ENCODE results near the gene ZNRD2. TPM values are rescaled to one million over a fixed set of nuclear protein-coding genes. Genes with fewer than 3 reads are reported as not detected.

Gene ZNRD2
- polyA plus RNA-seq, 4 donors = 45.3 to 69.4 (median 59.0) TPM

- DNase-seq (ENCODE audit: low read depth in 4 of 4, low spot score in 2 of 4) = no peak
Observed at GRCh38 chr11:65599216-65599954, 29.1 kb downstream of the ZNRD2 start.

- no peak for DNase-seq (ENCODE audit: low read depth in 4 of 4, low spot score in 2 of 4)
Observed at GRCh38 chr11:65599955-65600246, 29.6 kb downstream of the ZNRD2 start.

- DNase-seq (ENCODE audit: low read depth in 4 of 4, low spot score in 2 of 4) = no peak
Observed at GRCh38 chr11:65604258-65604657, 34.0 kb downstream of the ZNRD2 start.

DNA sequence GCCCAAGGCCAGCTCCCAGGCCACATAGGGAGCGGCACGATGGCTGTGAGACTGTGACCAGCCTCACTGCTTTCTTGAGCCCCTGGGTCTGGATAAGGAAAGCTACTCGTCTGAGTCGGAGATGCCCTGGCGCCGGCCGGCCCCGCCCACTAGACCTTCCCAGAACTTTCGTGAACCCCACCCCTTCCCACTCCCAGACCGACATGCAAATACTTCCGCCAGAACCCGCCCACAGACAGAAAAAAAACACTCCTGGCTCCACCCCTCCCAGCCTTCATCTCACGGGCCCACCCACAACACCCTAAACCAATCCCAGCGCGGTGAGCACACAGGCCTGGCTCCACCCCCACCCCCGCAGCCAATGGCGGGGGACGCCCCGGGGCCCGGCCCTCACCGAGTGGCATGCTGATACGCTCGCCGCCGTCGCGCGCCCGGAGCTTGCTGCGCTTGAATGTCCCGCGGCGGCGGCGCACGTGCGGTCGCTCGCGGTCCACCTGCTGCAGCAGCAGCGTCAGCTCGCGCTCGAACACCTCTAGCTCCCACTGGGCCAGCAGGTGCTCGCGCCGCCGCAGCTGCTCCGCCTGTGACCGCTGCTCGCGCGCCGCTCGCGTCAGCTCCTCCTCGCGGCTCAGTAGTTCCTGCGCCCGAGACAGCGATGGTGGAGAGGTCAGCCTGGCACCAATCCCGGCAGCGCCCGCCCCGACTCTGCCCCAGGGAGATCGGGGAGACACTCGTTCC is 36.8 kb downstream of the ZNRD2 start:
- peak; percentile 77 to 94 (median 88) for DNase-seq (ENCODE audit: low read depth in 4 of 4, low spot score in 2 of 4)

GRCh38 chr11:65607614-65608426 is 37.5 kb downstream of the ZNRD2 start:
- DNase-seq (ENCODE audit: low read depth in 4 of 4, low spot score in 2 of 4) = no peak

DNA sequence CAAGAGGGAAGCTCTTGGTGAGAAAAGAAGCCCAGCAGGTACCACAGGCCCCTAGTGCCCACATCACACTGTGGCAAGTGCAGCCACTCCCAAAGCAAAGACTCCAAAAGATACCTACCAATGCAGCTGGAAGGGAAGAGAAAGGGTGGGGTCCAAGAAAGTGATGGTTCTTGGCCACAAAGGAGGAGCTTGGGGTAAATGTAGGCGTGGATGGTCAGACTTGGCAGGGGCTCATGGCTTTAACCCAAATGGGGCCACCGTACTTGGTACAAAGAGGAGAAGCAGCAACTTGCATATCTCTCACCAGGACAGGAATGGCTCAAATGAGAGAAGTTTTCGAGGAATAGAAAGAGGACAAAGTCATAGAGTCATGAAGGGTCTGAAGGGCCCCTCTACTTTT is 39.0 kb downstream of the ZNRD2 start:
- no peak for DNase-seq (ENCODE audit: low read depth in 4 of 4, low spot score in 2 of 4)

GRCh38 chr11:65609665-65610064 is 39.4 kb downstream of the ZNRD2 start:
- no peak for DNase-seq (ENCODE audit: low read depth in 4 of 4, low spot score in 2 of 4)

DNA sequence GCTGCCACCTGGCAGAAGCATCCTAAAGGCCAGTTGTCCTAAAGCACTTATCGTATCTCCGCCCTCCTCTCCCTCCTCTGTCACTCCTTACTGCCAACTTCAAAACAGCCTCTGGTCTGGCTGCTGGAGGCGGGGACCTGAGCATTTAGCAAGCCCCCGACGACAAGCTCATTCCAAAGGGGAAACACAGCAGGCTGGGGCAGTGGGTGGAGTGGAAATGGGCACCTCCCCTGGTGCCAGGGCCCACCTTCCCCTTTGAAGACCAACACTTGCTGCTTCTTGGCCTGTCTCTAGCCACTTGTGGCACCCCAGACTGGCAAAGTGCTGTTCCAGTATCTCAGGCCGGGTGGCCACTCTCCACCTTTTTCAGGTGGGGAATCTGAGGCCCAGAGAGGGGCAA is 40.1 kb downstream of the ZNRD2 start:
- DNase-seq (ENCODE audit: low read depth in 4 of 4, low spot score in 2 of 4) = no peak

DNA sequence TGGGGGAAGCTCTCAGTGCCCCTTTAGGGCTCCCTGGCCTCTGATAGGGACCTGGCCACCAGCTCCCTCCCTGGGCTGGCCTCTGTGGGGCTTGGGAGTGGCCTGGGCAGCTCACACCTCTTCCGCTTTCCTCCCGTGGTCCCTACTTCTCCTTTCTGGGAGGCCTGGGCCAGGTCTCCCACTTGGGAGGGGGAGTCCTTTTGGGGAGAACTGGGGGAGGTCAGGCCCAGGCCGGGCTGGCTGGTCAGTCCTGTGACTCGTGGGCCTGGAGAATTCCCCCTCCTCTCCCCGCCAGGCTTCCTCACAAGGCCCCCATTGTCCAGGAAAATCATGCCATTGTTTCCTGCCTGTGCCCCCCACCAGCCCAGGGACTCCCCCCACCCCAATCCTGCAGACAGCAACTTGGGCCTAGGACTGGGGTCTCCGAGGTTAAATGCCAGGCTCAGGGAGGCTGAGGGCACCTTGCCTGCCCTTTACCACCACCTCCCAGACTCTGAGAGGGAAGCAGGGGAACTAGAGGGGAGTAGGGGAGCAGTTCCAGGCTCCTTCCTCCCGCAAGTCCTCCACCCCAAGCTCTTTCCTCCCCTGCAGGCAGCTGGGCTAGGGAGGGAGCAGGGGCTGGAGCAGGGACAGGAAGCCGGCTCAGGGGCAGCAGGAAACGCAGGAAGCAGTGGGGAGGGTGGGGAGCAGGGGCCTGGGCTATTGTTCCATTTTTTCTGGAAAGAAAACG is 40.9 kb downstream of the ZNRD2 start:
- no peak for DNase-seq (ENCODE audit: low read depth in 4 of 4, low spot score in 2 of 4)

- DNase-seq (ENCODE audit: low read depth in 4 of 4, low spot score in 2 of 4) = no peak
Observed at GRCh38 chr11:65611758-65612603, 41.7 kb downstream of the ZNRD2 start.

DNA sequence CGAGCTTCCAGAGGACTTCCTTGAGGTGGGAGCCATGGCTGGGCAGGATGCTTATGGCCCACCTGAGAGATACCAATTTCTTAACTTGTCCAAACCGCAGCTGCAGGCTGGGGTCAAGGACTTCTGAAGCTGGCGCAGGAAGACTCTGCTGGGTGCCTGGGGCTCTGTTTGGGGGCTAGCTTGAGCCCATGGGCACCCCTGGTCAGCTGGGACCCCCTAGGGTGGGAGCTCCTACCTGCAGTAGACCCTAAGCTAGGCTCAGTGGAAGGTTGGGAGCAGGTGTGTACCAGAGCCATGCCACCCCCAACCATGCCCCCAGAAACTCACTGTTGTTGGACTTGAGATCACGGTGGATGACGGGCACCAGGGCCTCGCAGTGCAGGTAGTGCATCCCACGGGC is 42.4 kb downstream of the ZNRD2 start:
- DNase-seq (ENCODE audit: low read depth in 4 of 4, low spot score in 2 of 4) = no peak

DNA sequence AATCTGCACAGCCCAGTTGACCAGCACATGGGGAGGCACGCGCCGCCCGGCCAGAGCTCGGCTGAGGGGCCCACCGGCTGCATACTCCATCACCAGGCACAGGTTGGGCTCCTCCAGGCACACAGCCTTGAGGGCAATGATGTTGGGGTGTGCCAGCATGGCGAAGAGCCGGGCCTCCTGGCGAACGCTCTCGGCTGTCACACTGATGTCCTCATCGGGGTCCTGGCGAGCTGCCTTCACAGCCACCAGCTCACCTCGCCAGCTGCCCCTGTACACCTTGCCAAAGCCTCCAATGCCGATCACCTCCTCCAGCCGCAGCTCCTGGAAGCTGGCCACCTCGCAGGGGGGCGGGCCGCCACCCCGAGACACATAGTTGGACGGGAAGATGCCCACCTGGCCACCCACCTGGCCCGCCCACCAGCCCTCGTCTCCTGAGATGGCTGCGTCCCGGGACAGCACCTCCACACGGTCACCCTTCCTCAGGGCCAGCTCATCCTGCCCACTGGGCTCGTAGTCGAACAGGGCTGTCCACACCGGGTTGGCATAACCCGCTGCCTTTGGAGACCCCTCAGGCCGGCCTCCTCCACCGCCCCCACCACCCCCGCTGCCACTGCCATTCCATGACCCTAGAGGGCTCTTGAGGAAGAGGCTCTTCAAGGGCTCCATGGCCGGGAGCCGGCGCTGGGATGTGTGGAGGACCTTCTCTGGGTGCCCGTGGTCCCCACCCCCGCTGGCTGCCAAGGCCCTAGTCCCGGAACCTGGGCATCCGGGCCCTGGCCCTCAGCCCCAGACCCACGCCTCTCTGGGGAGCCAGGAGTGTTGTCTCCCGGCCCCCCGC is 43.0 kb downstream of the ZNRD2 start:
- DNase-seq (ENCODE audit: low read depth in 4 of 4, low spot score in 2 of 4) = no peak

GRCh38 chr11:65615229-65615949 is 45.1 kb downstream of the ZNRD2 start, which contains the start of gene PCNX3:
TSS of gene PCNX3 (plus strand) at chr11:65615776. CDS start at chr11:65616312, 536 bp downstream.
- DNase-seq (ENCODE audit: low read depth in 4 of 4, low spot score in 2 of 4) = peak; percentile 100

GRCh38 chr11:65615950-65616574 is 45.8 kb downstream of the ZNRD2 start:
- DNase-seq (ENCODE audit: low read depth in 4 of 4, low spot score in 2 of 4) = no peak

DNA sequence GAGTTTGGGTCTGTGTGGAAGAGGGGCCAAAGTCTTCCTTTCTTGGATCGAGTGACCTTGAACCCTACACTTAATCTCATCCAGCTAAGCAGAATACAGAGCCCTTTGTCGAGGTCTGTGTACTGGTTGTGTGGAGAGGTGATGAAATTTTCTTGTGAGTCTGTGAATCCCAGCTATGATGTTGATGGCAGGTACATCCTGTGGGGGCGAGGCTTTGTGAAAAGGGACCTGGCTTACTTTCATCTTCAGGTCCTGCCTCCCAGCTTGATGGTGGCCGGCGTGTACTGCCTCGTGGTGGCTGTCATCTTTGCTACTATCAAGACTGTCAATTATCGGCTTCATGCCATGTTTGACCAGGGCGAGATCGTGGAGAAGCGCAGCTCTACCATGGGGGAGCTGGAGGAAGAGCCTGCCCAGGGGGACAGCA is 46.3 kb downstream of the ZNRD2 start:
- no peak for DNase-seq (ENCODE audit: low read depth in 4 of 4, low spot score in 2 of 4)

DNA sequence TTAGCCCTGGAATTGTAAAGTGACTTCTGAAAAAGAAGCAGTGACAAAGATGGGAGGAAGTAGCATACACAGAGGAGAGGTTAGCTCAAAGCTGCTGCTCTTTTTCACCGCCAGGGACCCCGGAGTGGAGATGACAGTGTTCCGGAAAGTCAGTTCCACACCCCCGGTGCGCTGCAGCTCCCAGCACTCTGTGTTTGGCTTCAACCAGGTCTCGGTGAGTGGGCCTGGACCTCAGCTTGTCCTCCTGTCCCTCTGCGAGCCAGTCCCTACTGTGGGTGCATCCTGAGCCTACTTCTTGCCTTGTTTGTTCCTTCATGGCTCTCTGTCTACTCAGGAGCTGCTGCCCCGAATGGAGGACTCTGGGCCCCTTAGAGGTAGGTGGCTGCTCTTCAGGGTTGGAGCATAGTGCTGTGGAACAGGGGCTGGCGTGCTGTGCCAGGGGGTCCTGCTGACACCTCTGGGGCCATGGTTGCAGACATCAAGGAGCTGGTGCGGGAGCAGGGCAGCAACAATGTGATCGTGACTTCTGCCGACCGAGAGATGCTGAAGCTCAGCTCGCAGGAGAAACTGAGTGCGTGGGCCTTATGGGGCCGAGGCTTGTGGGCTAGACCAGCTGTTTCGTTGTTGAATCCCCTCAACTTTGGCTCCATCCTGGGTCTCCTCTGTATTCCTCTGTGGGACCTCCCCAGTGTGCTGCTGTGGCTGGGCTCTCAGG is 47.0 kb downstream of the ZNRD2 start:
- DNase-seq (ENCODE audit: low read depth in 4 of 4, low spot score in 2 of 4) = no peak

Measured in left renal cortex interstitium (tissue), 4 donors.